Measurements from ENCODE around the gene PRDM16.

PRDM16 gene

DNA sequence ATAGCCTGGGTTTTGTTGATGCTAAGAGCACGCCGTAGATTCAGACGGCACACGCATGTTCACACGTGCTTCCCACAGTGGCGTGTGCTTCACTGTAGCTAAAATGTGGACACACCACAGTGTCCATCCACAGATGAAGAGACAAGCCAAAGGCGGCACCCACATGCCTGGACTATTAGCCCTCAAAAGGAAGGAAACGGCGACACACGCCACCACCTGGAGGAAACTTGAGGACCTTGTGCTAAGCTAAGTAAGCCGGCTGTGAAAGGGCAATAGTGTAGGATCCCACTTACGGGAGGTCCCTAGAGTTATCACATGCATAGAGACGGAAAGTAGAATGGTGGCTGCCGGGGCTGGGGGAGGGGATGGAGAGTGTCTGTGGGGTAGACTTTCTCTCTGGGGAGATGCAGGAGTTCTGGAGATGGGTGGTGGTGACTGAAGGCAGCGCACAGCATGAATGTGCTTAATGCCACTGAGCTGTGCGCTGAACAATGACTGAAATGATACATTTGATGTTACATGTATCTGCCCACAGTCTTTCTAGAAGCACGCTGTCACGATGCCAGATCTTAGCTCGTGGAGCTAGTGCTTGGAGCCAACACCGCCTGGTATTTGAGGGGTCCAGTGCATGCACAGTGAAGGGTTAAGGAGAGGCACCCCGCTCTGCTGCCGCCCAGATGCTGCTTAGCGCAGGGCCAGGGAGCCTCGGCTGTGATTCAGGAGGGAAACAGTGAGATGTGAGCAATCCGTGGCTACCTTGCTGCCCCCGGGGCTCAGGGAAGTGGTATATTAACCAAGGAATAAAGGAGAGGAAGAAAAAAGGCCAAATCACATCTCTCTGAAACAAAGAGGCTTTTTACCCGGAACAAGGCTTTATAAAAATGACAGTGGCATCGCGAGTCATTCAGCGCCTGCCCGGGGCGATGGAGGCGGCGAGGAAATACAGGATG, 103.7 kb downstream of the PRDM16 start:
- 93% methylated on average over 34 of the region's 34 CpGs for WGBS
- no peaks in the 10 kb centered on the region for H3K27me3 ChIP-seq (ENCODE audit: insufficient read depth, low read length)
- no peak overlapping the region for H3K9ac ChIP-seq (ENCODE audit: low read depth, low read length)
- H3K9me3 ChIP-seq (ENCODE audit: insufficient read depth, low read depth, low read length): no peaks in the 10 kb centered on the region
- peaks cover 5% of the 10 kb centered on the region; the same call in 1 of the 2 replicates for H3K4me1 ChIP-seq (ENCODE audit: insufficient read depth, low read length)
- no peak overlapping the region for H3K4me3 ChIP-seq (ENCODE audit: low read length)
- no peaks in the 10 kb centered on the region for H3K36me3 ChIP-seq (ENCODE audit: insufficient read depth, low read length)
- H3K27ac ChIP-seq (ENCODE audit: low read depth, low read length): no peak overlapping the region

DNA sequence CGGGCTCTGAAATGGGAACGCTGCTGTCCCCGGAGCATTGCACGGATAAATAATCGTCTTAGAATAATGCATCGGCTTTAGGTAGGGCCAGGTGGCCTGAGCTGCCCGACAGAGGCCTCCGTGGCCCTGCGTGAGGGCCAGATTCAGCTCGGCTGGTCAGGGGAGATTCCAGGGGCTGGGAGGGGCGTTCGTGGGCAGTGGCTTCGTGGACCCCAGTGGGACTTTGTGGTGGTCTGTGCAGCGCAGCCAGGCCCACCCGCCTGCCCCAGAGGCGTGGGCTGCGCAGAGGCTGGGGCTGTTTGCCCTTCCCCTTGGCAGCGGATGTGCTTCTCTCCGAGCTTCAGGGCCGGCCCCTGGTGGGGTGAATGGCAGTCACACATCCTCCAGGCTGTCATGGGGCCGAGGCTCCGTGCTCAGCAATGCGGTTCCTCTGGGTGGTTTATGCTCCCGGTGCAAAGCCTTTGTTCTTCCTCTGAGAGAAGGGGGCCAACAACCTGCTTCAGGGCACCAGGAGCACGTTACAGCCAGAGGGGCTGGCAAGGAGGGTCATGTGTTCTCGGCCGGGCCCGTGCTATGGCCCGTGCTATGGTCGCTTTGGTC, 104.5 kb downstream of the PRDM16 start:
- no peak overlapping the region for H3K9ac ChIP-seq (ENCODE audit: low read depth, low read length)
- no peaks in the 10 kb centered on the region for H3K27me3 ChIP-seq (ENCODE audit: insufficient read depth, low read length)
- H3K4me3 ChIP-seq (ENCODE audit: low read length): no peak overlapping the region
- H3K4me1 ChIP-seq (ENCODE audit: insufficient read depth, low read length): peaks cover 5% of the 10 kb centered on the region; the same call in 1 of the 2 replicates
- H3K9me3 ChIP-seq (ENCODE audit: insufficient read depth, low read depth, low read length): no peaks in the 10 kb centered on the region
- H3K36me3 ChIP-seq (ENCODE audit: insufficient read depth, low read length): no peaks in the 10 kb centered on the region
- 94% methylated on average over 30 of the region's 30 CpGs for WGBS
- no peak overlapping the region for H3K27ac ChIP-seq (ENCODE audit: low read depth, low read length)

DNA sequence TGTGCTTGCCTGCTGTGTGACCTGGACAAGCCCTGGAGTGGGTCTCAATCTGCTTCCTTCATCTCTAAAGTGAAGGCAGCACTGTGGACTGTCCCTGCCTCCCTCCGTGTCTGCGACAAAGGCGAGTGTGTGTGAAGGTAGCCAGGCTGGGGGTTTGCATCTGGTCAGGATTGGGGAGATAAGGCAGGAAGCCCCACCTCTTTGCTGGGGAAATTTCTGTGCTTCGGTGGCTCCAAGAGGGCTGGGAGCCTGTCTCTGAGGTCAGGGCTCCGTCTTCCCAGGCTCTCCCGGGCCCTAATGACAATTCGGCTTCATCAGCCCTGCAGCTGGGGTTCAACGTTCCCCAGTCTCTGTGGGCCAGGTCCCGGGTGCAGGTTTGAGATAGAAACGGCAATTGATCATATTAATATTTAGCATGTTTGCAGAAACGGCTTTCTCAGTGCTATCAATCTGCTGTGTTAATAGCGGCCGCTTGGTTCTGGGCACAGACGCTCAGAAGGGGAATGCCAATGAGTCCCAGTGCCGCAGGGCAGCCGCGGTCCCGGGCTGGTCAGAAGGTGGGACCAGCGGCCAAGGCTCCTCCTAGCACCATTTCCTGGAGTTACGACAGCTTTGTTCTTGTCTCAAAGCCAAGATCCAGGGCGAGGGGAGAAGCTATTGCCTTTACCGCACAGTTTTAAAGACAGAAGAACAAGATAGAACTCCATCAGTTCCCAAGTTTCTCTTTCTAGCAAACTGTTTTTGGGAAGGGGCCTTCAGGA, 105.7 kb downstream of the PRDM16 start:
- no peaks in the 10 kb centered on the region for H3K9me3 ChIP-seq (ENCODE audit: insufficient read depth, low read depth, low read length)
- no peak overlapping the region for H3K4me3 ChIP-seq (ENCODE audit: low read length)
- H3K27ac ChIP-seq (ENCODE audit: low read depth, low read length): no peak overlapping the region
- H3K4me1 ChIP-seq (ENCODE audit: insufficient read depth, low read length): peaks cover 5% of the 10 kb centered on the region; the same call in 1 of the 2 replicates
- no peaks in the 10 kb centered on the region for H3K36me3 ChIP-seq (ENCODE audit: insufficient read depth, low read length)
- 94% methylated on average over 22 of the region's 22 CpGs for WGBS
- no peaks in the 10 kb centered on the region for H3K27me3 ChIP-seq (ENCODE audit: insufficient read depth, low read length)
- no peak overlapping the region for H3K9ac ChIP-seq (ENCODE audit: low read depth, low read length)

DNA sequence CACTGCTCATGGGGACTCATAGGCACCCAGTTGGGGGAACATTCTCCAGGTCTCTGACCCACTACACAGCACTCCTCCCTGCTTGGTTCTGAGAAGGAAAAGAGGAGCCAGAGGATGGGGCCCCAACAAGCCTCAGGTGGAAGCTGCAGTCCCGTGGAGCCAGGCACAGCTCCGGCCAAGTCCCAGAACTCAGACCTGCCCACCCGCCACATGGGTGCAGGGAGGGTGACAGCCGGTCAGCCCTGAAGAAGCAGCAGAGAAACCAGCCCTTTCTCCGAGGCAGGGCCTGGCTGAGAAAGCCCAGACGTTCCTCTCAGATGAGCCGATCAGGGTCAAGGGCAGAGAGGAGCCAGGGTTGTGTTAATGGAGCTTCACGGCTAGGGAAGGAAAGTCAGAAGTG, 106.5 kb downstream of the PRDM16 start:
- H3K27ac ChIP-seq (ENCODE audit: low read depth, low read length): no peak overlapping the region
- 95% methylated on average over 8 of the region's 8 CpGs for WGBS
- H3K9me3 ChIP-seq (ENCODE audit: insufficient read depth, low read depth, low read length): no peaks in the 10 kb centered on the region
- no peaks in the 10 kb centered on the region for H3K36me3 ChIP-seq (ENCODE audit: insufficient read depth, low read length)
- H3K4me3 ChIP-seq (ENCODE audit: low read length): no peak overlapping the region
- no peaks in the 10 kb centered on the region for H3K27me3 ChIP-seq (ENCODE audit: insufficient read depth, low read length)
- H3K9ac ChIP-seq (ENCODE audit: low read depth, low read length): no peak overlapping the region
- no peaks in the 10 kb centered on the region; the same call in 1 of the 2 replicates for H3K4me1 ChIP-seq (ENCODE audit: insufficient read depth, low read length)

DNA sequence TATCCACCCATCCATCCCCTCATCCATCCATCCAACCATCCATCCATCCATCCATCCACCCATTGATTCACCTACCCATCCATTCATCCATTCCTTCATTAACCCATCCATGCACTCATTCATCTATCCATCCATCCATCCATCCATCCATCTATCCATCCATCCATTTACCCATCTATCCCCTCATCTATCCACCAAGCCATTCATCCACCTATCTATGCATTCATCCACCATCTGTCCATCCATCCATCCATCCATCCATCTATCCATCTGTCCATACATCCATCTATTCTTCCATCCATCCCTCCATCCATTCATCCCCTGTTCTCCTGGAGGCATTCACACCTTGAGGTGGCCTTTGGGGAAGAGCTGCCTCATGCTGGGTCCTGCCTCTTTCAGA, 107.0 kb downstream of the PRDM16 start:
- Histone ChIP-seq H3K27me3 (ENCODE audit: insufficient read depth, low read length) (no peaks in the 10 kb centered on the region), H3K27ac (ENCODE audit: low read depth, low read length) (no peak overlapping the region), H3K36me3 (ENCODE audit: insufficient read depth, low read length) (no peaks in the 10 kb centered on the region), H3K9me3 (ENCODE audit: insufficient read depth, low read depth, low read length) (0 out of 2 replicates have a peak, but pooled peaks cover 3% of the 10 kb centered on the region), H3K9ac (ENCODE audit: low read depth, low read length) (no peak overlapping the region), H3K4me1 (ENCODE audit: insufficient read depth, low read length) (no peaks in the 10 kb centered on the region), H3K4me3 (ENCODE audit: low read length) (no peak overlapping the region)

DNA sequence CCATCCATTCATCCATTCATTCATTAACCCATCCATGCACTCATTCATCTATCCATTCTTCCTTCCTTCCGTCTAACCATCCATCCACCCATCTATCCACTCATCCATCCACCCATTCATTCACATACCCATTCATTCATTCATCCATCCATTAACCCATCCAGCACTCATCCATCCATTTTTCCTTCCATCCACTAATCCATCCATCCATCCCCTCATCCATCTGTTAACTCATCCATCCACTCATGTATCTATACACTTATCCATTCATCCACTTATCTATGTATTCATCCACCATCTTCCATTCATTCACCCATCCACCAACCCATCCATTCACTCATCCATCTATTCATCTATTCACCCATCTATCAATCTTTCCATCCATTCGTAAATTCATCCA, 107.8 kb downstream of the PRDM16 start:
- Histone ChIP-seq H3K4me3 (ENCODE audit: low read length) (no peak overlapping the region), H3K9me3 (ENCODE audit: insufficient read depth, low read depth, low read length) (peaks cover 8% of the 10 kb centered on the region; the same call in 1 of the 2 replicates), H3K27me3 (ENCODE audit: insufficient read depth, low read length) (no peaks in the 10 kb centered on the region), H3K9ac (ENCODE audit: low read depth, low read length) (no peak overlapping the region), H3K36me3 (ENCODE audit: insufficient read depth, low read length) (no peaks in the 10 kb centered on the region), H3K4me1 (ENCODE audit: insufficient read depth, low read length) (no peaks in the 10 kb centered on the region), H3K27ac (ENCODE audit: low read depth, low read length) (no peak overlapping the region)
- WGBS: 91% methylated on average over 2 of the region's 2 CpGs

DNA sequence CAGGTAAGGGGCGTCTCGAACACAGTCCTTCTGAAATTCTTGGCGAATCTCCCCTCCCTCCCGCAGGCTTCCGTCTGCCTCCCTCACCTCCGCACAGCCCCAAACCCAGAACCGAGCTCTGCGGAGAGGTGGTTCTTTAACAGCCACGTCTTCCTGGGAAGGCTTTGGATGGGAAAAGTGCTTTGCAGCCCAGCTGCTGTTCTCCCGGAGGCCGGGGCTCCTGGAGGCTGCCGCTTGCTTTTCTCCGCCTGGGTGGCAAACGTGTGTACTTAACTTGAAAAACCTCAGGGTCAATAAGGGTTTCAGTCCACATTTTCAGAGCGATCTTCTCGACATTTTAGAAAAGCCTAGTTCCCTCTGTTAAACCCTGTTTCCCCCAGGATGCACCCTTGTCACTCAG, 109.3 kb downstream of the PRDM16 start:
- H3K4me3 ChIP-seq (ENCODE audit: low read length): no peak overlapping the region
- H3K9ac ChIP-seq (ENCODE audit: low read depth, low read length): no peak overlapping the region
- WGBS: 92% methylated on average over 16 of the region's 16 CpGs
- H3K4me1 ChIP-seq (ENCODE audit: insufficient read depth, low read length): no peaks in the 10 kb centered on the region
- H3K36me3 ChIP-seq (ENCODE audit: insufficient read depth, low read length): no peaks in the 10 kb centered on the region
- H3K27ac ChIP-seq (ENCODE audit: low read depth, low read length): no peak overlapping the region
- peaks cover 8% of the 10 kb centered on the region; the same call in 1 of the 2 replicates for H3K9me3 ChIP-seq (ENCODE audit: insufficient read depth, low read depth, low read length)
- H3K27me3 ChIP-seq (ENCODE audit: insufficient read depth, low read length): no peaks in the 10 kb centered on the region

DNA sequence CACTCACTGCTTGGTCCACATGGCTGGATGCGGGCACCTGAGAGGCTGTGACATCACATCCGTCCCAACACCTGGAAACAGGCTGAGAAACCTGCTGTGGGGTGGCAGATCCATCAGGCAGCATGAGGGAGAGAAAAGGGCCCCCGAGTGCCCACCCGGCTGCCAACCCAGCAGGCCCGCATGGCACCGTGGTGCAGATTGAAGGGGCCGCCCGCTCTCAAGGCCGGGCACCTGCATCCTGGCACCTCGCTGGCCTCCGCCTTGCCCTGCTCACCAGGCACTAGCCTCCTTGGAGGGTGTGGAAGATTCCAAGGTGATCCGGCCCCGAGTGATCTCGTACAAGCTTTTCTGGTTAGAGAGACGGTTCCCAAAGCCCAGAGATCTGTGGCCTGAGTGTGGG, 110.5 kb downstream of the PRDM16 start:
- Histone ChIP-seq H3K36me3 (ENCODE audit: insufficient read depth, low read length) (no peaks in the 10 kb centered on the region), H3K9ac (ENCODE audit: low read depth, low read length) (no peak overlapping the region), H3K27ac (ENCODE audit: low read depth, low read length) (no peak overlapping the region), H3K27me3 (ENCODE audit: insufficient read depth, low read length) (no peaks in the 10 kb centered on the region), H3K4me1 (ENCODE audit: insufficient read depth, low read length) (no peaks in the 10 kb centered on the region), H3K9me3 (ENCODE audit: insufficient read depth, low read depth, low read length) (peaks cover 8% of the 10 kb centered on the region; the same call in 1 of the 2 replicates), H3K4me3 (ENCODE audit: low read length) (no peak overlapping the region)
- WGBS: 91% methylated on average over 15 of the region's 15 CpGs

DNA sequence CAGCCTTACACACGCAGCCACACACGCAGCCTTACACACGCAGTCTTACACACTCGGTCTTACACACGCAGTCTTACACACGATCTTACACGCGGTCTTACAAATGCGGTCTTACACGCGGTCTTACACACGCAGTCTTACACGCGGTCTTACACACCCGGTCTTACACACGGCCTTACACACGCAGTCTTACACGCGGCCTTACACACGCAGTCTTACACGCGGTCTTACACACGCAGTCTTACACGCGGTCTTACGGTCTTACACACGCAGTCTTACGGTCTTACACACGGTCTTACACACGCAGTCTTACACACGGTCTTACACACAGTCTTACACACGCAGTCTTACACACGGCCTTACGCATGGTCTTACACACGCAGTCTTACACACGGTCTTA, 111.9 kb downstream of the PRDM16 start:
- no peak overlapping the region for H3K9ac ChIP-seq (ENCODE audit: low read depth, low read length)
- H3K4me1 ChIP-seq (ENCODE audit: insufficient read depth, low read length): no peaks in the 10 kb centered on the region
- no peaks in the 10 kb centered on the region for H3K36me3 ChIP-seq (ENCODE audit: insufficient read depth, low read length)
- WGBS: 93% methylated on average over 36 of the region's 36 CpGs
- H3K27me3 ChIP-seq (ENCODE audit: insufficient read depth, low read length): no peaks in the 10 kb centered on the region
- H3K9me3 ChIP-seq (ENCODE audit: insufficient read depth, low read depth, low read length): peaks cover 8% of the 10 kb centered on the region; the same call in 1 of the 2 replicates
- H3K4me3 ChIP-seq (ENCODE audit: low read length): no peak overlapping the region
- no peak overlapping the region for H3K27ac ChIP-seq (ENCODE audit: low read depth, low read length)

DNA sequence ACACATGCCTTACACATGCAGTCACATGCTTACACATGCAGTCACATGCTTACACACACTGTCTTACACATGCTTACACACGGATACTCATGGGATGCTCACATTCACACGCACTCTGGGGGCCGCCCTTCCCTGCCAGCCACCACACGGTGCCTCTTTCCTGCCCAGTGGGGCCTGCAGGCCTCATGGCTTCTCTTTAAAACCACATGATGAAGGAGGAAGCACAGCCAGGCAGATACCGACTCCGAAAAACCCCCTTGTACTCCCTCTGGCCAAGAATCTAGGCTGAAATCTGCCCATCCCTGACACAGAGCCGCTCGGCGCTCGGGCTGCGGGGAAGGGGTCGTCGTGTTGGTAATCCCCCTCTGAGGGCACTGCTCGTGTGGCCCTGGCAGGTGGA, 113.0 kb downstream of the PRDM16 start:
- H3K4me3 ChIP-seq (ENCODE audit: low read length): no peak overlapping the region
- peaks cover 8% of the 10 kb centered on the region; the same call in 1 of the 2 replicates for H3K9me3 ChIP-seq (ENCODE audit: insufficient read depth, low read depth, low read length)
- H3K27ac ChIP-seq (ENCODE audit: low read depth, low read length): no peak overlapping the region
- WGBS: 97% methylated on average over 14 of the region's 14 CpGs
- H3K27me3 ChIP-seq (ENCODE audit: insufficient read depth, low read length): no peaks in the 10 kb centered on the region
- no peaks in the 10 kb centered on the region for H3K4me1 ChIP-seq (ENCODE audit: insufficient read depth, low read length)
- no peak overlapping the region for H3K9ac ChIP-seq (ENCODE audit: low read depth, low read length)
- no peaks in the 10 kb centered on the region for H3K36me3 ChIP-seq (ENCODE audit: insufficient read depth, low read length)

DNA sequence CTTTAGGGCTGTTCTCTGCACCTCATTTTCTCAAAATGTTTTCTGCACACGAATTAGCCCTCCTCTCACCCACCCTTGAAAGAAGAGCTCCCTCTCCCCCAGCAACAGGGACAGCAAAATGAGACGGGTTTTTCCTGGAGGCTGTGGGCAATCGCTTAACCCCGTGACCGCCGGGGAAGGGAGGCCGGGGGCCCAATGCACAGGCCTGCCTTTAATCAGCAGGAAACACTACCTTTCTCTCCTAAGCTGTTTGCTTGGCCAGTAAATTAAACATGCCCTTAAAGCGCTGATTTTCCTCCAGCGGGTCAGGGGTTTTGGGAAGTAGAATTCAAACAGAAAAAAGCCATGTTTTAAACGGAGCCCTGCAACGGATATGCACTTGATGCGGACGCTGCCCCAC, 114.4 kb downstream of the PRDM16 start:
- Histone ChIP-seq H3K4me1 (ENCODE audit: insufficient read depth, low read length) (no peaks in the 10 kb centered on the region), H3K36me3 (ENCODE audit: insufficient read depth, low read length) (no peaks in the 10 kb centered on the region), H3K27me3 (ENCODE audit: insufficient read depth, low read length) (no peaks in the 10 kb centered on the region), H3K4me3 (ENCODE audit: low read length) (no peak overlapping the region), H3K9me3 (ENCODE audit: insufficient read depth, low read depth, low read length) (peaks cover 8% of the 10 kb centered on the region; the same call in 1 of the 2 replicates), H3K9ac (ENCODE audit: low read depth, low read length) (no peak overlapping the region), H3K27ac (ENCODE audit: low read depth, low read length) (no peak overlapping the region)
- 86% methylated on average over 13 of the region's 13 CpGs for WGBS

Measured in HUES64 (cell line).